Midbrain (tissue), 1 donor: ENCODE data around the gene CLEC14A.

Experiments used
- DNase-seq: peaks from one replicate; lab custom pipeline; 2025; lab: John Stamatoyannopoulos, UW

Gene CLEC14A

GRCh38 chr14:38255673-38256532, at the start of gene CLEC14A:
TSS of gene CLEC14A (minus strand) at chr14:38256093. CDS start at chr14:38256022, 71 bp downstream.
- DNase-seq = no peak

GRCh38 chr14:38302966-38303365, 47.1 kb upstream of the CLEC14A start:
- DNase-seq = no peak

- DNase-seq = no peak
Observed at GRCh38 chr14:38302034-38302433, 46.1 kb upstream of the CLEC14A start.

GRCh38 chr14:38297681-38298080, 41.8 kb upstream of the CLEC14A start:
- DNase-seq = no peak

- DNase-seq = no peak
Observed at GRCh38 chr14:38291681-38292467, 36.0 kb upstream of the CLEC14A start.

- no peak for DNase-seq
Observed at GRCh38 chr14:38290601-38291188, 34.8 kb upstream of the CLEC14A start.

- no peak for DNase-seq
Observed at GRCh38 chr14:38286452-38286851, 30.6 kb upstream of the CLEC14A start.

- no peak for DNase-seq
Observed at GRCh38 chr14:38285962-38286361, 30.1 kb upstream of the CLEC14A start.

- no peak for DNase-seq
Observed at GRCh38 chr14:38282936-38283335, 27.0 kb upstream of the CLEC14A start.

- no peak for DNase-seq
Observed at GRCh38 chr14:38280081-38280480, 24.2 kb upstream of the CLEC14A start.

GRCh38 chr14:38279572-38279971, 23.7 kb upstream of the CLEC14A start:
- no peak for DNase-seq

- DNase-seq = no peak
Observed at GRCh38 chr14:38278035-38278434, 22.1 kb upstream of the CLEC14A start.

- no peak for DNase-seq
Observed at GRCh38 chr14:38262844-38263243, 7.0 kb upstream of the CLEC14A start.

GRCh38 chr14:38261620-38262019, 5.7 kb upstream of the CLEC14A start:
- DNase-seq = no peak

- no peak for DNase-seq
Observed at GRCh38 chr14:38257507-38257906, 1.6 kb upstream of the CLEC14A start.

GRCh38 chr14:38256533-38256840, 594 bp upstream of the CLEC14A start:
- DNase-seq = no peak

GRCh38 chr14:38255408-38255672, 553 bp downstream of the CLEC14A start:
- no peak for DNase-seq

GRCh38 chr14:38254571-38255407, 1.1 kb downstream of the CLEC14A start:
- DNase-seq = no peak

GRCh38 chr14:38253676-38254075, 2.2 kb downstream of the CLEC14A start:
- DNase-seq = no peak

- DNase-seq = no peak
Observed at GRCh38 chr14:38252066-38252710, 3.7 kb downstream of the CLEC14A start.

GRCh38 chr14:38250331-38250730, 5.6 kb downstream of the CLEC14A start:
- DNase-seq = no peak
